HepG2 (cell line): ENCODE data around the gene PPP1R1B. TPM values are rescaled to one million over a fixed set of nuclear protein-coding genes. Genes with fewer than 3 reads are reported as not detected.

Experiments used
- ATAC-seq: fragments of 200-7000 bp; cut with Tn5 transposase; 3 replicates; pipeline ENCODE4 v1.9.1; 2020; ENCODE audit warnings: mild to moderate bottlenecking, moderate library complexity
- BruUV-seq: library from RNA; stranded (reverse); fragments of 400-500 nt; replicated peaks from 2 replicates; lab custom pipeline; 2021; lab: Mats Ljungman, UMichigan
- CTCF ChIA-PET: fragments of 300-600 bp; formaldehyde crosslinking; extraction: SDS; loops from one replicate; lab custom pipeline; 2021; ENCODE audit warnings: low total read pairs, inconsistent platforms, low intra/inter-chr PET ratio; lab: Yijun Ruan, JAX
- POLR2A ChIA-PET: fragments of 350-600 bp; sonication (Branson Sonifier 250); formaldehyde crosslinking; loops from one replicate; lab custom pipeline; 2020; ENCODE audit warnings: antibody characterized with exemption, inconsistent platforms; lab: Yijun Ruan, JAX
- DNase-seq: peaks from one replicate; pipeline ENCODE4 v3.0.0-alpha.2; 2015; ENCODE audit warnings: low spot score
- FAIRE-seq: peaks from 3 replicates; lab custom pipeline; 2011; peaks lifted over from hg19 to GRCh38; lab: Jason Lieb, UNC
- H2AFZ ChIP-seq: one replicate; pipeline ENCODE4 v1.6.1; 2011; ENCODE audit warnings: low read length, inconsistent platforms
- H3K27ac ChIP-seq: fragments of 300-600 bp; 3 replicates; pipeline ENCODE4 v1.8.0; 2011; ENCODE audit warnings: mixed run types, mild to moderate bottlenecking, mixed read lengths, low read length, inconsistent platforms; ENCODE audit not compliant: insufficient read depth; ENCODE audit errors: extremely low read length
- H3K27me3 ChIP-seq, 2 experiments: fragments of 200-600 bp in 1 of 2; 2 replicates in 1 of 2; 3 replicates in 1 of 2; pipeline versions ENCODE4 v1.6.0 to v1.8.0; 2011; ENCODE audit warnings: low read length in 2 of 2, mild to moderate bottlenecking in 2 of 2, moderate library complexity in 2 of 2, inconsistent platforms in 1 of 2; ENCODE audit not compliant: insufficient read depth in 2 of 2, control insufficient read depth in 1 of 2
- H3K36me3 ChIP-seq, 2 experiments: fragments of 200-600 bp in 1 of 2; replicated peaks in 1 of 2; 2 replicates in 1 of 2; 3 replicates in 1 of 2; pipeline versions ENCODE4 v1.5.1 to v1.8.0; 2011; ENCODE audit warnings: low read length in 2 of 2, inconsistent platforms in 1 of 2; ENCODE audit not compliant: insufficient read depth in 2 of 2, control insufficient read depth in 1 of 2
- H3K4me1 ChIP-seq: 2 replicates; pipeline ENCODE4 v1.5.1; 2012; ENCODE audit warnings: low read length, inconsistent platforms; ENCODE audit not compliant: insufficient read depth
- H3K4me2 ChIP-seq: 2 replicates; pipeline ENCODE4 v1.6.0; 2011; ENCODE audit warnings: low read depth, low read length, inconsistent platforms
- H3K4me3 ChIP-seq, 3 experiments: fragments of 200-600 bp in 1 of 3; sonication (generic), shearing (Covaris generic) in 1 of 3; replicated peaks in 1 of 3; 2 replicates each; pipeline ENCODE4 v1.5.1; 2011 to 2016; ENCODE audit warnings: low read length in 3 of 3, inconsistent platforms in 2 of 3, low read depth in 2 of 3, mild to moderate bottlenecking in 2 of 3, control low read depth in 1 of 3, mixed read lengths in 1 of 3; ENCODE audit not compliant: insufficient read depth in 1 of 3
- H3K79me2 ChIP-seq: one replicate; pipeline ENCODE4 v1.6.1; 2011; ENCODE audit warnings: low read length, inconsistent platforms; ENCODE audit not compliant: insufficient read depth
- H3K9ac ChIP-seq: 2 replicates; pipeline ENCODE4 v1.6.0; 2011; ENCODE audit warnings: mild to moderate bottlenecking, low read depth, low read length, inconsistent platforms; ENCODE audit not compliant: insufficient read depth
- H3K9me3 ChIP-seq: 2 replicates; pipeline ENCODE4 v1.5.1; 2012; ENCODE audit warnings: mild to moderate bottlenecking, low read length
- H4K20me1 ChIP-seq: 2 replicates; pipeline ENCODE4 v1.6.0; 2011; ENCODE audit warnings: inconsistent platforms, mild to moderate bottlenecking, low read length, moderate library complexity; ENCODE audit not compliant: insufficient read depth
- PCBP2 ChIP-seq: fragments of 200-400 bp; formaldehyde crosslinking; optimal IDR thresholded peaks from 2 replicates; pipeline ENCODE3; 2018; ENCODE audit warnings: low read length, low read depth; ENCODE audit not compliant: poor library complexity, severe bottlenecking
- REL ChIP-seq: sonication (generic); formaldehyde crosslinking; conservative IDR thresholded peaks from 2 replicates; pipeline ENCODE4 v1.8.0; 2022; ENCODE audit warnings: mild to moderate bottlenecking, missing genetic modification reagents, moderate library complexity
- ZNF318 ChIP-seq: sonication (generic); formaldehyde crosslinking; IDR thresholded peaks from 2 replicates; pipeline ENCODE4 v1.4.0; 2020; ENCODE audit warnings: mild to moderate bottlenecking, missing genetic modification reagents
- ZNF672 ChIP-seq: sonication (generic); formaldehyde crosslinking; IDR thresholded peaks from 2 replicates; pipeline ENCODE4 v1.8.1; 2022; ENCODE audit warnings: missing genetic modification reagents
- ZNF737 ChIP-seq: sonication (generic); formaldehyde crosslinking; IDR thresholded peaks from 2 replicates; pipeline ENCODE4 v1.5.0; 2020; ENCODE audit warnings: missing genetic modification reagents, mild to moderate bottlenecking, borderline replicate concordance
- WGBS: methylation state at CpG from one replicate; pipeline ENCODE4 v1.1.6; 2017; ENCODE audit warnings: low lambda C conversion rate; 5-methylcytosine and 5-hydroxymethylcytosine counted together
- in situ Hi-C: cut with HindIII; loops from 2 replicates; pipeline ENCODE4 v1.10.0; 2017; ENCODE audit warnings: low pct_unique_long_range_greater_than_20kb; ENCODE audit not compliant: extremely low pct_ligation_motif_present
- intact Hi-C: fragments of 100-400 bp; cut with micrococcal nuclease; formaldehyde crosslinking; loops from one replicate; pipeline ENCODE4 v1.10.0; 2022; ENCODE audit not compliant: unreplicated experiment
- polyA plus RNA-seq, 8 experiments: library from polyadenylated mRNA; depleted of rRNA in 3 of 8; stranded (reverse) in 7 of 8; unstranded in 1 of 8; fragments of >200 nt; fragmentation: Illumina TruSeq in 4 of 8; extraction: Trizol in 4 of 8; gene quantifications; 2 replicates each; pipeline versions ENCODE4 v1.2.1 to v1.2.3, GENCODE V29; 2011 to 2016; ENCODE audit warnings: low read depth in 4 of 8, missing spikeins in 1 of 8, mixed read lengths in 1 of 8; ENCODE audit not compliant: insufficient read depth in 1 of 8
- total RNA-seq, 5 experiments: library from RNA; depleted of rRNA; stranded (reverse); fragments of >200 nt; fragmentation: Illumina TruSeq; extraction: Trizol; gene quantifications; 2 replicates each; pipeline ENCODE4 v1.2.3, GENCODE V29; 2016; ENCODE audit warnings: low read depth in 1 of 5
- TF ChIP-seq, protein P1 (sequence below): sonication (generic); formaldehyde crosslinking; IDR thresholded peaks from 2 replicates; pipeline ENCODE4 v1.8.0; 2022; ENCODE audit warnings: missing genetic modification reagents, mild to moderate bottlenecking, moderate library complexity, borderline replicate concordance
- TF ChIP-seq, protein P2 (sequence below): sonication (generic); formaldehyde crosslinking; IDR thresholded peaks from 2 replicates; pipeline ENCODE4 v1.4.0; 2020; ENCODE audit warnings: missing genetic modification reagents

The PPP1R1B gene
- total and polyA plus RNA-seq, 2 of the 13 experiments (the other 11 are each of a cell fraction or from before 2014, with no cell fraction given): 0.08 TPM; not detected in 1

- Histone ChIP-seq H3K36me3 (no peaks in the 10 kb centered on the region), H3K4me2 (no peak overlapping the region), H3K4me3 (no peak overlapping the region), H3K79me2 (no peaks in the 10 kb centered on the region), H2AFZ (no peak overlapping the region), H4K20me1 (no peaks in the 10 kb centered on the region), H3K27me3 (peaks cover 16 to 63% of the 10 kb centered on the region in 2 experiments; a peak in 4 of 5 replicates), H3K9ac (no peak overlapping the region), H3K27ac (no peak overlapping the region), H3K4me1 (peaks cover 60% of the 10 kb centered on the region), H3K9me3 (no peaks in the 10 kb centered on the region)
- no peak for ATAC-seq
- 55% methylated on average over 8 of the region's 8 CpGs for WGBS
- CTCF ChIA-PET: interaction anchor here (3.5 to 5.7 kb wide), 4 partner anchors 11 to 130 kb away, joined by 56 to 71 read pairs (median 64); partner anchors contain the start of gene STARD3
- DNase-seq: no peak
- POLR2A ChIA-PET: interaction anchor here (1.6 kb wide), 1 partner anchor 11 kb away, joined by 7 read pairs; the partner anchor contains the start of gene STARD3
- no peak for FAIRE-seq
- intact Hi-C loops (no loop called here), in situ Hi-C loops (loop anchor here (5.0 kb wide), 3 partner anchors 48 to 128 kb away; no protein-coding TSS in a partner anchor)
- no TSS peak for BruUV-seq
- no peak for TF ChIP-seq ZNF672 (CRISPR knock-in tag)
- TF ChIP-seq, protein P1, sequence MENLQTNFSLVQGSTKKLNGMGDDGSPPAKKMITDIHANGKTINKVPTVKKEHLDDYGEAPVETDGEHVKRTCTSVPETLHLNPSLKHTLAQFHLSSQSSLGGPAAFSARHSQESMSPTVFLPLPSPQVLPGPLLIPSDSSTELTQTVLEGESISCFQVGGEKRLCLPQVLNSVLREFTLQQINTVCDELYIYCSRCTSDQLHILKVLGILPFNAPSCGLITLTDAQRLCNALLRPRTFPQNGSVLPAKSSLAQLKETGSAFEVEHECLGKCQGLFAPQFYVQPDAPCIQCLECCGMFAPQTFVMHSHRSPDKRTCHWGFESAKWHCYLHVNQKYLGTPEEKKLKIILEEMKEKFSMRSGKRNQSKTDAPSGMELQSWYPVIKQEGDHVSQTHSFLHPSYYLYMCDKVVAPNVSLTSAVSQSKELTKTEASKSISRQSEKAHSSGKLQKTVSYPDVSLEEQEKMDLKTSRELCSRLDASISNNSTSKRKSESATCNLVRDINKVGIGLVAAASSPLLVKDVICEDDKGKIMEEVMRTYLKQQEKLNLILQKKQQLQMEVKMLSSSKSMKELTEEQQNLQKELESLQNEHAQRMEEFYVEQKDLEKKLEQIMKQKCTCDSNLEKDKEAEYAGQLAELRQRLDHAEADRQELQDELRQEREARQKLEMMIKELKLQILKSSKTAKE (CRISPR knock-in tag): no peak
- TF ChIP-seq, protein P2, sequence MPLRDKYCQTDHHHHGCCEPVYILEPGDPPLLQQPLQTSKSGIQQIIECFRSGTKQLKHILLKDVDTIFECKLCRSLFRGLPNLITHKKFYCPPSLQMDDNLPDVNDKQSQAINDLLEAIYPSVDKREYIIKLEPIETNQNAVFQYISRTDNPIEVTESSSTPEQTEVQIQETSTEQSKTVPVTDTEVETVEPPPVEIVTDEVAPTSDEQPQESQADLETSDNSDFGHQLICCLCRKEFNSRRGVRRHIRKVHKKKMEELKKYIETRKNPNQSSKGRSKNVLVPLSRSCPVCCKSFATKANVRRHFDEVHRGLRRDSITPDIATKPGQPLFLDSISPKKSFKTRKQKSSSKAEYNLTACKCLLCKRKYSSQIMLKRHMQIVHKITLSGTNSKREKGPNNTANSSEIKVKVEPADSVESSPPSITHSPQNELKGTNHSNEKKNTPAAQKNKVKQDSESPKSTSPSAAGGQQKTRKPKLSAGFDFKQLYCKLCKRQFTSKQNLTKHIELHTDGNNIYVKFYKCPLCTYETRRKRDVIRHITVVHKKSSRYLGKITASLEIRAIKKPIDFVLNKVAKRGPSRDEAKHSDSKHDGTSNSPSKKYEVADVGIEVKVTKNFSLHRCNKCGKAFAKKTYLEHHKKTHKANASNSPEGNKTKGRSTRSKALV (CRISPR knock-in tag): no peak
- TF ChIP-seq ZNF318 (CRISPR knock-in tag): no peak
- no peak for TF ChIP-seq PCBP2
- TF ChIP-seq REL: no peak
- no peak for TF ChIP-seq ZNF737 (CRISPR knock-in tag)
These were observed 2.4 kb upstream of the PPP1R1B start for GRCh38 chr17:39624313-39624712.
